HG03354 (cell line): ENCODE results near the gene INPP4B.
"Not testable (repeated sequence)": the region's sequence is repeated elsewhere in the genome, so short reads cannot be mapped to it uniquely, and the experiment has no call there.

Experiments
- ATAC-seq: cut with Tn5 transposase; IDR thresholded peaks from one replicate; pipeline ENCODE4 v1.9.1; 2021; ENCODE audit warnings: mild to moderate bottlenecking; ENCODE audit not compliant: unreplicated experiment, poor library complexity, severe bottlenecking

INPP4B gene

GRCh38 chr4:142696334-142697122, 149.6 kb downstream of the INPP4B start:
- no peak for ATAC-seq

- ATAC-seq = no peak
Measured at GRCh38 chr4:142690406-142691163, 155.5 kb downstream of the INPP4B start.

- no peak for ATAC-seq
Measured at GRCh38 chr4:142687547-142688275, 158.4 kb downstream of the INPP4B start.

- no peak for ATAC-seq
Measured at GRCh38 chr4:142686081-142686480, 160.0 kb downstream of the INPP4B start.

- ATAC-seq = no peak
Measured at GRCh38 chr4:142683997-142684396, 162.1 kb downstream of the INPP4B start.

GRCh38 chr4:142683503-142683902, 162.6 kb downstream of the INPP4B start:
- ATAC-seq = no peak

GRCh38 chr4:142671516-142671915, 174.6 kb downstream of the INPP4B start:
- ATAC-seq = no peak

- no peak for ATAC-seq
Measured at GRCh38 chr4:142663828-142664227, 182.3 kb downstream of the INPP4B start.

- no peak for ATAC-seq
Measured at GRCh38 chr4:142660728-142661127, 185.4 kb downstream of the INPP4B start.

GRCh38 chr4:142656178-142656577, 189.9 kb downstream of the INPP4B start:
- no peak for ATAC-seq

- no peak for ATAC-seq
Measured at GRCh38 chr4:142648378-142648777, 197.7 kb downstream of the INPP4B start.

- no peak for ATAC-seq
Measured at GRCh38 chr4:142645475-142646108, 200.5 kb downstream of the INPP4B start.

GRCh38 chr4:142644628-142645027, 201.5 kb downstream of the INPP4B start:
- ATAC-seq = not testable (repeated sequence)

- ATAC-seq = no peak
Measured at GRCh38 chr4:142637614-142638013, 208.5 kb downstream of the INPP4B start.

GRCh38 chr4:142631836-142632235, 214.3 kb downstream of the INPP4B start:
- ATAC-seq = no peak

GRCh38 chr4:142615324-142615665, 230.8 kb downstream of the INPP4B start:
- ATAC-seq = no peak

GRCh38 chr4:142614621-142615323, 231.3 kb downstream of the INPP4B start:
- no peak for ATAC-seq

- no peak for ATAC-seq
Measured at GRCh38 chr4:142607976-142608375, 238.1 kb downstream of the INPP4B start.

GRCh38 chr4:142600952-142601351, 245.1 kb downstream of the INPP4B start:
- no peak for ATAC-seq

- no peak for ATAC-seq
Measured at GRCh38 chr4:142598132-142598531, 248.0 kb downstream of the INPP4B start.
